NCI-H2107 treated with DMSO at 0.1 percent for 48 hours (cell line): ENCODE data around the gene PDE9A.
A peak's percentile ranks its signal among the peaks of the same experiment; 100 is the strongest.
"Not testable (repeated sequence)": the region's sequence is repeated elsewhere in the genome, so short reads cannot be mapped to it uniquely, and the experiment has no call there.

ENCODE experiments used
- DNase-seq: peaks from one replicate; lab custom pipeline; 2025; ENCODE audit not compliant: unreplicated experiment; lab: John Stamatoyannopoulos, UW

PDE9A gene

GRCh38 chr21:42624095-42624790, 29.2 kb upstream of the PDE9A start:
- DNase-seq: no peak

DNA sequence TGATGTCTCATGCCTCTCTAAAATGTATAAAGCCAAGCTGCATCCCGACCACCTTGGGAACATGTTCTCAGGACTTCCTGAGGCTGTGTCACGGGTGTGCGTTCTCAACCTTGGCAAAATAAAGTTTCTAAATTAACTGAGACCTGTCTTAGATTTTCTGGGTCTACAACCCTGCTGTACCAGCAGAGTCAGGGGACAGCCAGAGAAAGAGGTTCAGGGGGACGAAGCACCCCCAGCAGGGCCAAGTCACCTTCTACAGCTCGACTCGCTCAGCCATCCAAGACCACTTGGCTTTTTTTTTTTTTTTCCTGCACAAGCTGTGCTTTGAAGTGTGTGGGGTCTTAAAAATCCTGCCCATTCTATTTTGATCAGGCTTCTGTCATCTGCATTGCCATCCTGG, 28.5 kb upstream of the PDE9A start:
- no peak for DNase-seq

DNA sequence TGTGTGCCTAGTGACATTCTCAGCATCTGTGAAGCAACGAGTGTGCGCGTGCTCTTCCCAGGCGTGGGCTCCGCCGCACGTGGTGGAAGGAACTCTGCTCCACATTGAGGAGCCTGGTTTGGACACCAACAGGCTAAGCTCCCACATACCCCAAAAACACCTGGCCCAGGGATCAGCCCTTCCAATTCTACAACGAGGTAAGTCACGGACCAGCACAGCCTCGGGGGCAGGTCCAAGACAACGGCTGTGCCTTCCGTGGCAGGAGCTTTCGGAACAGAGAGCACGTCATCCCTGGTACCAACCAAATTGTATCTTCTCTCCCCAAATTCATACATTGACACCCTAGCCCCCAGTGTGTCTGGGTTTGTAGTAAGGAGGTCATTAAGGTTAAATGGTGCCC, 27.2 kb upstream of the PDE9A start:
- DNase-seq: no peak

DNA sequence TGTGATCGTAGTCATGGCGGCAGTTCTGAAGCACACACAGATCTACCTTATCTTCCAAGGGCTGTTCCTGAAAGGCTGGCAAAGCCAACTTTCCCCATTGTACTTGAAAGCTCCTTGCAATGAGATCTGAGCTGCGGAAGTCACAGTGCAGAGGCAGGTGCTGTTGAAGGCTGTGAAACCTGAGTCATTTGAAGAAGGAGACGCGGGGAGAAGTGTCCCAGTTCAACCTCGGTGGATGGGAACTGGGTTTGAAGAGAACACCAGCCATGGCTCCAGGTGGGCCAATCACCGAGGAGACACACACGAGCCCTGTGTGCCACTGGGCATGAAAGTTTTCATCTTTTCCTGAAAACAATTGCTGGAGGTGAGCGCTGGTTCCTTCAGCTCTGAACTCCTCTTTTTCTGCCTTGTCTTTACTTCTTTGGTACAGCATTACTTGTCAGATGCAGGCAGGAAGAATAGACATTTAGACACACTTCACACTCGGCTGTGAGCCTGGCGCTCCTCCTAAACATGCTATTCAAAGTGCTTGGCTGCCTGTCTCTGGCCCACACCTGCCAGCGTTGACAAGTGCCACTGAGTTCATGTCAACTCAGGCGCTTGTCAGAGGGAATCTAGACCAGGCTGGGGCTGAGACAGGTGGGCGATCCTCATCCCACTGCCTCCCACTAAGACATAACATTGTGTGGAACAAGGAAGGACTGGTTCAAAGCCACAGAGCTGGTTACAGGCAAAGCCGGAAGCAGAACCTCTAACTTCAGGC, 25.7 kb upstream of the PDE9A start:
- DNase-seq: peak; percentile 56

GRCh38 chr21:42628466-42629061, 24.9 kb upstream of the PDE9A start:
- DNase-seq: not testable (repeated sequence)

GRCh38 chr21:42629933-42630589, 23.4 kb upstream of the PDE9A start:
- DNase-seq: no peak

- DNase-seq: no peak
Measured at GRCh38 chr21:42630626-42631025, 22.8 kb upstream of the PDE9A start.

DNA sequence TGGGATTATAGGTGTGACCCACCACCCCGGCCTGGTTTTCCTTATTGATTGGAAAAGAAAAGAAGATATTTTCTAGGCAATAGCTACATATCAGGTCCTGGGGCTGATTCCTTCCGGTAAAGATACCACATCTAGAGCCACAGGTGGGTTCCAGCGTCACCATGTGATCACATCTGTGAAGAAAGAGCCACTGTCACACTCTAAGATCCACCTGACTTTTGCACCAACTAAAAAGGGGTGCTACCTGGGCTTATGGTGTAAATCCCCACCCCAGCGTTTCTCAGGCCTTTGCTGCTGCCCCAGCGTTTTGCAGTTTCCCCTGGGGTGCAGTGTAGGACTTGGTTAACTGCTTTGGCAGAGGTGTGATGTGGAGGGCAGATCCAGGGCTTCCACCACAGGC, 22.3 kb upstream of the PDE9A start:
- no peak for DNase-seq

GRCh38 chr21:42632336-42632751, 21.1 kb upstream of the PDE9A start:
- DNase-seq: no peak

- DNase-seq: no peak
Measured at GRCh38 chr21:42632771-42633690, 20.4 kb upstream of the PDE9A start.

GRCh38 chr21:42633858-42634257, 19.6 kb upstream of the PDE9A start:
- no peak for DNase-seq

DNA sequence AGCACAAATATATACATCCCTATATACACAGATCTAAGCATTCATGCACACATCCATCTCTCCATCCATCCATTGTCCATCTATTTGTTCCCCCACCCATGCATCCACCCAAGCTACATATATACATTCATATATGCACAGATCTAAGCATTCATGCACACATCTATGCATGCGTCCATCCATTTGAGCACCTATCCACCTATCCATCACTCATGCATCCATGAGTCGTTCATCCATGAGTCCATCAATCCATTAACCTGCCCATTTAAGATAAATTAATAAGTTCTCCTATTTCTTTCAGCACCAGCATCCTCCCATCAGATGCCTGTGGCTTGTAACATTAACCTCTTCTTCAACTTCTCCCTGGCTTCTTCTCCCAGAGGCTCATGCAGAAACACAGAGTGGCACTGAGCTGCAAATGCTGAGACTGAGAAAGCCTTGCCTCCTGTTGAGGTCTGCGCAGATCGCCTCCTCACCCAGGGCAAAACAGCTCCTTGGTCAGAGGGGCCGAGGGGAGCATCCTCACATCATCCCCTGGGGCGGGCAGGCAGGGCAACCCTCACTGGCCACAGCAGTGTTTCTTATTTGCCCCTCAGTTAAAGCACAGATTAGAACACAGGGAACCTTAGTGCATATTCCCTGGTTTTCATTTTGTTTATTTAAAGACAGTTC, 17.4 kb upstream of the PDE9A start:
- DNase-seq: no peak

DNA sequence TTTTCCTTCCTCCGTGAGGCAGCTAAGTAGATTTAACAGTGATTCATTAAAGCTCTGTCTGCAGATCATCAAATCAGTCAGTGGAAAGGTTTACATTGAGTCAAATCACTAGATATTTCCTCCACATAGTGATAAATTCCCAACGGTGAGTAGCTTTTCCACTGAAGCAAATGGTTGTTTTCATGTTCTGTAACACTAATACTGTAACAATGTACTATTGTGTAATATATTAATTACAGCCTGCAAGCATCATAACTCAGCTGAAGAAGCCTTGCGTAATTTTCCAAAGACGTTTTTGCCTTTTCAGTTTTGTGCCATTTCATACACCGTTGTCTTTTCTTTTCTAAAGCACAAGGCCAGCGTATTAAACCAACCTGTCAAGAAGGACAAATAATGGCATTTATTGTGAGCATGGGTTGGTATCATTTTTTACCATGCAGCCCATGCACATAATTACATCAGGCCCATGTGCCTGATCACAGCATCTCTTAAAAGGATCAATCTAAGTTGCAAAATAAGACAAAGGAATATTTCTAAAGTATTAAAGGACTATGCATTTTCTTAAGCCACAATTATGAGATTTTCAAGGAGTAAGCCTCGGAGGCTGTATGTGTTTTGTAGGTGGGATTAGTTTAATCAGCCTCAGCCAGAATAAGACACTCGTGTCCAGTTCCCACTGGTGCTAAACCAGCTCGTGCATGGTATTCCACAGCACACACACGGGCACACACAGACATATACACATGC, 16.7 kb upstream of the PDE9A start:
- DNase-seq: no peak

GRCh38 chr21:42637267-42638041, 16.0 kb upstream of the PDE9A start:
- no peak for DNase-seq

DNA sequence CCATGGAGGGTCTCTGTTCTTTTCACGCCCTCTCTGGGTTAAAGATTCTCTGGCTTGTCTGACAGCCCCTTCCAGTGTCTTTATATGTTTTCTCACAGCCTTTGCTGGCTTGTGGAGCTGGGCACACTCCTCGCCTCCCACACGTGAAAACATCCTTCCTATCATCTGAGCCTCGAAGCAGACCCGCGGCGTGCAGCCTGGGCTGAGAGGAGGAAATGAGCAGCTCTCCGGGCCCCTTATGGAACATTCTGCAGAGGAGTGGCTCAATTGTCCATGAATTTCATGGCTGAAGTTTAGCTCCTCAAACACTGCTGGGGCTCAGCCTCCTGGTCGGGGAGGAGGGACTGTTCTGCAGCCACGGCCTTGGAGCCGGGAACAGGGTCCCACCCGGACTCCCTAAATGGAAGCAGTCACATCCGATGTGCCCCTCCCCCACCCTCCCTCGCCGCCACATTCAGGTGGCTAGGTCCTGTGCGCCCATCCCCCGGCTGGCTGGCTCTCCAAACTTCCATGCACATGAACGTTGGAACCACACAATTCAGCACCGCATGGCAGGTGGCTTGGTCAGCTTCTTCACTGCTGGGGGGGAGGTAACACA, 15.1 kb upstream of the PDE9A start:
- no peak for DNase-seq

DNA sequence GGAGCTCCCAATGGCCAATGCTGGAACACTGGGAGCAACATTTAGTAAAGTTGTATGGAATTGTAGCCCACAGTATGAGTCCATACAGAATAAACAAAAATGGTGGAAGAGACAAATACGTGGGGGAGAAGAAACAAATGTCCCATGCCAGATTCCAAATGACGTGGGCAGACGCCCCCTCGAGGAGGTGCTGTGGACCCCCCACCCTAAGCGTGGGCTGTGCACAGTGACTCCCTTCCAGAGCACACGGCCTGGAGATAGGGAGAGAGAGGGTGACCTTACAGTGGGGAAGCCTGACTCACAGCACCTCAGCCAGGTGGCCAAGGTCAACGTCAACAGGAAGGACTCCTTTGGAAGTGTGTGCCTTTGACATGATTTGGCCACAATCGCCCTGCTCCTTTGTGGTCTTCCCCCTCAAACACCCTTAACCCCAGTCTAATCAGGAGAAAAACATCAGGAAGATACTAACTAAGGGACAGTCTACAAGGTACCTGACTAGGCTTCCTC, 13.7 kb upstream of the PDE9A start:
- DNase-seq: no peak

DNA sequence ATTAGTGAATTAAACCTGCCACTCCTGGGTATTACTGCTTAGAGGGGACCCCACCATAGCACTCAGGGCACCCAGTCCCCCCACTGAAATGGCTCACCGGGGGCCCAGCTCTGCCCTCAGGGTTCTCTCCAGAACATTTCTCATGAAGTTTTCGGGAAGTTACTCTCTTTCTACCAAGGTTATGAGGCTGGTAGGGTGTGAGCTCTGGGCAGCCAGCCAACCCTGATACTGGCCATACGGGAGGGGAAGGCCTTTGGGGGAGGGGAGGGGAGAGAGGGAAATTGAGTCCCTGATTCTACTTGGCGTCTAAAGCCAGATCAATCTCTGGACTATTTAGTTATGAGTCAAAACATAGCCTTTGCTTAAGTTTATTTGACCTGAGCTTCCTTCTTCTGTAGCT, 12.9 kb upstream of the PDE9A start:
- no peak for DNase-seq
